ENCODE measurements around the gene DDX54.

DDX54 gene

GRCh38 chr12:113201187-113202177, 16.2 kb upstream of the DDX54 start:
- H3K27ac Mint-ChIP-seq = no peak overlapping the region
- H3K27me3 Mint-ChIP-seq = no peaks in the 10 kb centered on the region
- H3K4me1 Mint-ChIP-seq = peaks cover 8% of the 10 kb centered on the region
- H3K9me3 Mint-ChIP-seq = no peaks in the 10 kb centered on the region
- no peaks in the 10 kb centered on the region for H3K36me3 Mint-ChIP-seq
- no peak overlapping the region for H3K4me3 Mint-ChIP-seq

GRCh38 chr12:113200021-113200797, 14.9 kb upstream of the DDX54 start:
- peaks cover 5% of the 10 kb centered on the region for H3K4me1 Mint-ChIP-seq
- H3K9me3 Mint-ChIP-seq = no peaks in the 10 kb centered on the region

GRCh38 chr12:113198296-113198695, 13.0 kb upstream of the DDX54 start:
- no peaks in the 10 kb centered on the region for H3K27me3 Mint-ChIP-seq
- peaks cover 5% of the 10 kb centered on the region for H3K4me1 Mint-ChIP-seq
- no peaks in the 10 kb centered on the region for H3K9me3 Mint-ChIP-seq
- H3K4me3 Mint-ChIP-seq = no peak overlapping the region
- peaks cover 2% of the 10 kb centered on the region for H3K36me3 Mint-ChIP-seq
- H3K27ac Mint-ChIP-seq = no peak overlapping the region

More at GRCh38 chr12:113200021-113200797, 14.9 kb upstream of the DDX54 start:
- Mint-ChIP-seq H3K27me3 (no peaks in the 10 kb centered on the region), H3K27ac (no peak overlapping the region), H3K36me3 (no peaks in the 10 kb centered on the region), H3K4me3 (no peak overlapping the region)

GRCh38 chr12:113197518-113198077, 12.3 kb upstream of the DDX54 start:
- no peak overlapping the region for H3K4me3 Mint-ChIP-seq
- H3K4me1 Mint-ChIP-seq = peaks cover 5% of the 10 kb centered on the region
- H3K36me3 Mint-ChIP-seq = peaks cover 2% of the 10 kb centered on the region
- no peaks in the 10 kb centered on the region for H3K9me3 Mint-ChIP-seq
- no peak overlapping the region for H3K27ac Mint-ChIP-seq
- no peaks in the 10 kb centered on the region for H3K27me3 Mint-ChIP-seq

- no peaks in the 10 kb centered on the region for H3K9me3 Mint-ChIP-seq
- peaks cover 2% of the 10 kb centered on the region for H3K36me3 Mint-ChIP-seq
- H3K4me1 Mint-ChIP-seq = peaks cover 5% of the 10 kb centered on the region
- H3K4me3 Mint-ChIP-seq = no peak overlapping the region
- no peaks in the 10 kb centered on the region for H3K27me3 Mint-ChIP-seq
- H3K27ac Mint-ChIP-seq = no peak overlapping the region
Measured at GRCh38 chr12:113196990-113197389, 11.7 kb upstream of the DDX54 start.

- Mint-ChIP-seq H3K9me3 (no peaks in the 10 kb centered on the region), H3K36me3 (peaks cover 2% of the 10 kb centered on the region), H3K4me1 (peaks cover 5% of the 10 kb centered on the region), H3K27me3 (no peaks in the 10 kb centered on the region), H3K4me3 (no peak overlapping the region), H3K27ac (no peak overlapping the region)
Measured at GRCh38 chr12:113196582-113196981, 11.3 kb upstream of the DDX54 start.

GRCh38 chr12:113195598-113195997, 10.3 kb upstream of the DDX54 start:
- peaks cover 5% of the 10 kb centered on the region for H3K4me1 Mint-ChIP-seq
- no peak overlapping the region for H3K4me3 Mint-ChIP-seq
- no peaks in the 10 kb centered on the region for H3K27me3 Mint-ChIP-seq
- no peak overlapping the region for H3K27ac Mint-ChIP-seq
- no peaks in the 10 kb centered on the region for H3K9me3 Mint-ChIP-seq
- H3K36me3 Mint-ChIP-seq = peaks cover 2% of the 10 kb centered on the region

GRCh38 chr12:113194971-113195391, 9.7 kb upstream of the DDX54 start:
- Mint-ChIP-seq H3K4me1 (peaks cover 5% of the 10 kb centered on the region), H3K9me3 (no peaks in the 10 kb centered on the region), H3K4me3 (no peak overlapping the region), H3K27ac (no peak overlapping the region), H3K36me3 (peaks cover 2% of the 10 kb centered on the region), H3K27me3 (no peaks in the 10 kb centered on the region)

- no peaks in the 10 kb centered on the region for H3K9me3 Mint-ChIP-seq
- H3K36me3 Mint-ChIP-seq = peaks cover 8% of the 10 kb centered on the region
- H3K27ac Mint-ChIP-seq = no peak overlapping the region
- H3K27me3 Mint-ChIP-seq = no peaks in the 10 kb centered on the region
- H3K4me3 Mint-ChIP-seq = no peak overlapping the region
- H3K4me1 Mint-ChIP-seq = peaks cover 17% of the 10 kb centered on the region
Measured at GRCh38 chr12:113191227-113191626, 5.9 kb upstream of the DDX54 start.

- Mint-ChIP-seq H3K36me3 (peaks cover 8% of the 10 kb centered on the region), H3K27ac (no peak overlapping the region), H3K4me3 (no peak overlapping the region), H3K4me1 (peaks cover 19% of the 10 kb centered on the region), H3K27me3 (no peaks in the 10 kb centered on the region), H3K9me3 (no peaks in the 10 kb centered on the region)
Measured at GRCh38 chr12:113190761-113191160, 5.5 kb upstream of the DDX54 start.

GRCh38 chr12:113189361-113189760, 4.1 kb upstream of the DDX54 start:
- Mint-ChIP-seq H3K27ac (no peak overlapping the region), H3K27me3 (no peaks in the 10 kb centered on the region), H3K36me3 (peaks cover 8% of the 10 kb centered on the region), H3K4me3 (no peak overlapping the region), H3K4me1 (peaks cover 22% of the 10 kb centered on the region), H3K9me3 (no peaks in the 10 kb centered on the region)

- Mint-ChIP-seq H3K36me3 (peaks cover 9% of the 10 kb centered on the region), H3K9me3 (no peaks in the 10 kb centered on the region), H3K4me1 (peaks cover 36% of the 10 kb centered on the region), H3K4me3 (peak overlapping the region; percentile 97), H3K27ac (peak overlapping the region; percentile 94), H3K27me3 (no peaks in the 10 kb centered on the region)
Measured at GRCh38 chr12:113186666-113187325, 1.5 kb upstream of the DDX54 start.

GRCh38 chr12:113186033-113186365, 721 bp upstream of the DDX54 start:
- Mint-ChIP-seq H3K9me3 (no peaks in the 10 kb centered on the region), H3K4me1 (peaks cover 40% of the 10 kb centered on the region), H3K36me3 (peaks cover 9% of the 10 kb centered on the region), H3K27me3 (no peaks in the 10 kb centered on the region), H3K27ac (peak overlapping the region; percentile 94), H3K4me3 (peak overlapping the region; percentile 97)

- no peaks in the 10 kb centered on the region for H3K27me3 Mint-ChIP-seq
- peaks cover 10% of the 10 kb centered on the region for H3K36me3 Mint-ChIP-seq
- peaks cover 40% of the 10 kb centered on the region for H3K4me1 Mint-ChIP-seq
- H3K27ac Mint-ChIP-seq = peak overlapping the region; percentile 96
- no peaks in the 10 kb centered on the region for H3K9me3 Mint-ChIP-seq
- H3K4me3 Mint-ChIP-seq = peak overlapping the region; percentile 97
Measured at GRCh38 chr12:113184900-113185179, 438 bp downstream of the DDX54 start.

GRCh38 chr12:113184098-113184899, 979 bp downstream of the DDX54 start:
- Mint-ChIP-seq H3K4me1 (peaks cover 38% of the 10 kb centered on the region), H3K27me3 (no peaks in the 10 kb centered on the region), H3K36me3 (peaks cover 8% of the 10 kb centered on the region)

More at GRCh38 chr12:113184098-113184899, 979 bp downstream of the DDX54 start:
- Mint-ChIP-seq H3K4me3 (peak overlapping the region; percentile 97), H3K9me3 (no peaks in the 10 kb centered on the region), H3K27ac (peak overlapping the region; percentile 96)
